Subcutaneous adipose tissue (tissue), 4 donors: ENCODE measurements around the gene RBMS1. TPM values are rescaled to one million over a fixed set of nuclear protein-coding genes. Genes with fewer than 3 reads are reported as not detected.

Source experiments
- CTCF ChIP-seq: fragments of 450-650 bp; IDR thresholded peaks from one replicate; pipeline ENCODE4 v1.5.1; 2016; ENCODE audit warnings: low read depth, mild to moderate bottlenecking, control low read depth, antibody characterized with exemption, moderate library complexity
- total RNA-seq, 4 donors: library from RNA; depleted of rRNA; stranded (reverse); fragments of >200 nt; gene quantifications; one replicate each; pipeline ENCODE4 v1.1.0, GENCODE V29; 2016

RBMS1 gene
- total RNA-seq, 4 donors from 2014 or later, result 80.1 to 164 (median 95.7) TPM

DNA sequence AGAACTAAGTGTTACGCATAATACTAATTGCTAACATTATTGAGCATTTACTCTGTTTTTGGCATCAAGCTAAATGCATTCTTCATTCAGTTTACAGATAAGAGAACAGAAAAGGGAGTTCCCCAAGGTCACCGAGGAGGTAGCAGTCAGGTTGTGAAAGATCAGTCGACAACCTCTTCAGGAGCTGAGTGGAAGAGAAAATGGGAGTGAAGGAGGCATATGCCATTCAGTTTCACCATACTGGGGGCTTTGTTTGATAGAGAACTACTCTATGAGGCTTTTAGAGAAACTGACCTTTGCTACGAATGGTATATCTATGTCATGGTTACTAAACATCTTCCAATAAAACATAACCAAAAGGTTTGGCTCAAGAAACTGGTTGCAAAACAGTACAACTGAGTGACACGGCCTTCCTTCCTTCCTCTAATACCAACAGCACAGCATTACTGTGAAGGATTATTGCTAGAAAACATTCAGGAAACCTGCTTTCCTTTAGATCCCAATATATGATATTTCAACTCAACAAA lies 112.1 kb downstream of the RBMS1 start:
- TF ChIP-seq CTCF, result no peak

DNA sequence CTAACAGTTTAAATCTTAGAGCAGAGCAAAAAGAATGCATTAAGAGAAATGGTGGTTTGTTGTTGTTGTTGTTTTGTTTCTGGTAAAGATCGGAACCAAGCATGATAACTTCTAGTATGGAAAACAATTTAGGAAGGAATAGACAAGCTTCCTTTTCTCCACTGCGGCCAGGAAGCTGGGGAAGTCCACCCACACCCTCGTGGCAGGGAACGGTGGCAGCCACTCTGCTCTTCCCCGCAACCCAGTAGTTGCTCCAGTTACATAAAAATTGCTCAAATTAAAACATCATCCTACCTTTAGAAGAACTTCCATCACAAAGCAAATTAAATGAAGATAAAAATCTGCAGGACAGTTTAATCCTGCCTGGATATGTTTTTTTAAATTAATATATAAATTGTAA lies 113.0 kb downstream of the RBMS1 start:
- TF ChIP-seq CTCF, result no peak

DNA sequence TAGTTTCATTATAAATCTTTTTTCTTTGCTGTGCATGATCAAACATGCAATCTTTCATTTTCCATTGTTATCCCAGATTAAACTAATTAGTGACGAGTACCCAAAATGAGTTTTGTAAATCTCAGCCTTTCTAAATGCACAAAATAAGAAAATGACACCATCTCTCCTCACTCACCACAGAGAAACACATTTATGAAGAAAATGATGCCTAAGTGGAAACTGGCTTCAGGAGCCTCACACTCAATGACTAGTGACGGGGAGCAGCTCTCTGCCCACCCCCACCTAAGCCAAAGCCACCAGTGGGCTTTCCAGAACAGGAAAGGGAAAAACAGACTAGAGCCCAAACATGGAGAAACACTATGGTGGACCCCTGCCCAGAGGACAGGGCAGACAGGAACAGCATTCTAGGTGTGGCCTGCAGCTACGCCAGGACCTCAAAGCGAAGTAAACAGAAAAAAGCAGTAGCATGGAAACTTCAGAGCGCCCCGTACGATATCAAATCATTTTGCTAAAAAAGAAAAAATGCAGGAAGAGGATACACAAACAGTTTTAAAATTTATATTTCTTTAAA lies 113.5 kb downstream of the RBMS1 start:
- no peak for TF ChIP-seq CTCF

DNA sequence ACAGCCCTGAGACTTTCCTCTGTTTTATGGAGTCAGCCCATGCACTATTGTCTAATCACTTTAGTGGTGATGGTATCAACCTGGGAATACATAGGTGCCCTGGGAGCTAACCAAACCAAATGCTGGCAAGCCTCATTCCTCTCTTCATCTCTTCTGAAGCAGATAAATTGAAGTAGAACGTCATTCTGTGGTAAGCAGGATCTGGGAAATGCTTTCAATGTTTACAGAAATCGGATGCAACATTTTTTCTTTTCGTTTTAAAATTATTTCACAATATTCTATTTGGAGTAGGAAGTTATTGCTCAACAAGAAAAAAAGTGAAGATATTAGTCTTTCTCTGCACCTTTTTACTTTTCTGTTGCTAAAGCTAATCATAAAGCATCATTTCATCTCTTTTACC lies 114.2 kb downstream of the RBMS1 start:
- TF ChIP-seq CTCF, result no peak

GRCh38 chr2:160377204-160377995 lies 116.2 kb downstream of the RBMS1 start:
- TF ChIP-seq CTCF, result no peak

DNA sequence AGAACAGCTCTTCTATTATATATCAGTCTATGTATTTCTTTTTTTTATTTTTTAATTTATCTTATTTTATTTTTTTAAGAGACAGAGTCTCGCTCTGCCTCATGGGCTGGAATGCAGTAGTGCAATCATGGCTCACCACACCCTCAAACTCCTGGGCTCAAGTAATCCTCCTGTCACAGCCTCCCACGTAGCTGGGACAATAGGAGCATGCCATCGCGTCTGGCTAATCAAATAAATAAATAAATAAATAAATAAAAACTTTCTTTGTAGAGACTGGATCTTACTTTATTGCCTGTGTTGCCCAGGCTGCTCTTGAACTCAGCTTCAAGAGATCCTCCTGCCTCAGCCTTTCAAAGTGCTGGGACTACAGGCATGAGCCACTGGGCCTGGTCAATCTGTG lies 117.0 kb downstream of the RBMS1 start:
- no peak for TF ChIP-seq CTCF

GRCh38 chr2:160375802-160376469 lies 117.7 kb downstream of the RBMS1 start:
- no peak for TF ChIP-seq CTCF
